Measurements from ENCODE around the gene ERC2. TPM values are rescaled to one million over a fixed set of nuclear protein-coding genes. Genes with fewer than 3 reads are reported as not detected.

ERC2 gene
- total RNA-seq, 1 donor from 2014 or later, result 1.5 TPM

DNA sequence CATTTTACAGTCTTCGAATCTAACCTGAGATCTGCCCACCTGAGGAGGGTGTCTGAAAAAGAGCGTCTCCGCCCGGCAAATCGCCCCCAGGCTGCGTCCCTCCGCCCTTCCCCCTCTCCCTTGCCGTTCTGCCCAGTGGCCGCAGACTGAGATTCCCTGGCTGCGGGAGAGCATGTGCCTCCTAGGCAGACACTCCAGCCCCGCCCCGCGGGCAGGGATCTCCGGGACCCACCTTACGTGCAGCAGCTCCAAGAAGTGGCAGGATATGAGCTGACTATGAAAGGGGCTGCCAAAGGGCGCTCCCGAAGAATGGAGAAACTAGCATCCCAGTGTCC lies 978.5 kb downstream of the ERC2 start:
- TF ChIP-seq, protein P1, sequence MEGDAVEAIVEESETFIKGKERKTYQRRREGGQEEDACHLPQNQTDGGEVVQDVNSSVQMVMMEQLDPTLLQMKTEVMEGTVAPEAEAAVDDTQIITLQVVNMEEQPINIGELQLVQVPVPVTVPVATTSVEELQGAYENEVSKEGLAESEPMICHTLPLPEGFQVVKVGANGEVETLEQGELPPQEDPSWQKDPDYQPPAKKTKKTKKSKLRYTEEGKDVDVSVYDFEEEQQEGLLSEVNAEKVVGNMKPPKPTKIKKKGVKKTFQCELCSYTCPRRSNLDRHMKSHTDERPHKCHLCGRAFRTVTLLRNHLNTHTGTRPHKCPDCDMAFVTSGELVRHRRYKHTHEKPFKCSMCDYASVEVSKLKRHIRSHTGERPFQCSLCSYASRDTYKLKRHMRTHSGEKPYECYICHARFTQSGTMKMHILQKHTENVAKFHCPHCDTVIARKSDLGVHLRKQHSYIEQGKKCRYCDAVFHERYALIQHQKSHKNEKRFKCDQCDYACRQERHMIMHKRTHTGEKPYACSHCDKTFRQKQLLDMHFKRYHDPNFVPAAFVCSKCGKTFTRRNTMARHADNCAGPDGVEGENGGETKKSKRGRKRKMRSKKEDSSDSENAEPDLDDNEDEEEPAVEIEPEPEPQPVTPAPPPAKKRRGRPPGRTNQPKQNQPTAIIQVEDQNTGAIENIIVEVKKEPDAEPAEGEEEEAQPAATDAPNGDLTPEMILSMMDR (IDR thresholded peaks at IDR 0.05), result no peak
- ATAC-seq (no peak), DNase-seq (no peak)
- Histone ChIP-seq H3K27me3 (ENCODE audit: low read depth) (peaks cover 40% of the 10 kb centered on the region), H3K4me1 (peaks cover 23% of the 10 kb centered on the region), H3K27ac (peak overlapping the region; percentile 34), H3K36me3 (no peaks in the 10 kb centered on the region), H3K9me3 (no peaks in the 10 kb centered on the region), H3K4me3 (peak overlapping the region; percentile 24)
- intact Hi-C loops (cut with DNase I), result no loop called here

DNA sequence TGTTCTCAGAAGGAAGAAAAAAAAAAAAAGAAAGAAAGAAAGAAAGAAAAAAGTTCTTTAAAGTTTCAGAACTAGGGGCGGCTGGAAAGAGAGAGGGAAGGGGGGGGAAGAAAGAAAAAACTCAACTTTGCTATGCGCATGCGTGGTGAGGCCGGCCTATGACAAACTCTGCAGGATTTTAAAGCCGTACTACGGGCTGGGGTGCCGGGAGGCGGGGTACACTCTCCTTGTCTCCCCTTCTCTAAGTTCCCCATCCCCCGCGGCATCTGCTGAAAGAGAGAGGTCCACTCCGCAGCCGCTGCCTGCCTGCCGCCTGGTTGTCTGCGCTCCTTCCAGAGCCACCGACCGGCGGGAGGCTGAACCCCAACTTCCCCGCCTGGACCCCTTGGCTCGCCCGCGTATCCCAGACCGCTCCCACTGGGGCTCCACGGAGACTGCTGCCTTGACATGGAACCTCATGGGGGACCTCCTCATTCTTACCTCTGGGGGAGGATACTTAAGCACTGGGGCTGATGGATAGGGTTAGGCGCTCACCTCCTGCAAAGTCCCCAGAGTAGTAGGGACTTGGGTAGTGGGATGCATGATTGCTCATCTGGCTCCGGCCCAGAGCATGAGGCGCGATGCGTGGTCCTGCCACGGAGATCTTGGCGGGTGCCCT lies 979.7 kb downstream of the ERC2 start:
- DNase-seq (peak; percentile 74), ATAC-seq (peak; percentile 40 to 48)
- TF ChIP-seq, protein P1 (IDR thresholded peaks at IDR 0.05), result no peak
- H3K4me3 ChIP-seq, result peak overlapping the region; percentile 68
- peak overlapping the region; percentile 78 for H3K27ac ChIP-seq
- no peaks in the 10 kb centered on the region for H3K36me3 ChIP-seq
- no peaks in the 10 kb centered on the region for H3K9me3 ChIP-seq
- intact Hi-C loops (cut with DNase I), result no loop called here
- H3K4me1 ChIP-seq, result peaks cover 24% of the 10 kb centered on the region
- H3K27me3 ChIP-seq (ENCODE audit: low read depth), result peaks cover 51% of the 10 kb centered on the region

DNA sequence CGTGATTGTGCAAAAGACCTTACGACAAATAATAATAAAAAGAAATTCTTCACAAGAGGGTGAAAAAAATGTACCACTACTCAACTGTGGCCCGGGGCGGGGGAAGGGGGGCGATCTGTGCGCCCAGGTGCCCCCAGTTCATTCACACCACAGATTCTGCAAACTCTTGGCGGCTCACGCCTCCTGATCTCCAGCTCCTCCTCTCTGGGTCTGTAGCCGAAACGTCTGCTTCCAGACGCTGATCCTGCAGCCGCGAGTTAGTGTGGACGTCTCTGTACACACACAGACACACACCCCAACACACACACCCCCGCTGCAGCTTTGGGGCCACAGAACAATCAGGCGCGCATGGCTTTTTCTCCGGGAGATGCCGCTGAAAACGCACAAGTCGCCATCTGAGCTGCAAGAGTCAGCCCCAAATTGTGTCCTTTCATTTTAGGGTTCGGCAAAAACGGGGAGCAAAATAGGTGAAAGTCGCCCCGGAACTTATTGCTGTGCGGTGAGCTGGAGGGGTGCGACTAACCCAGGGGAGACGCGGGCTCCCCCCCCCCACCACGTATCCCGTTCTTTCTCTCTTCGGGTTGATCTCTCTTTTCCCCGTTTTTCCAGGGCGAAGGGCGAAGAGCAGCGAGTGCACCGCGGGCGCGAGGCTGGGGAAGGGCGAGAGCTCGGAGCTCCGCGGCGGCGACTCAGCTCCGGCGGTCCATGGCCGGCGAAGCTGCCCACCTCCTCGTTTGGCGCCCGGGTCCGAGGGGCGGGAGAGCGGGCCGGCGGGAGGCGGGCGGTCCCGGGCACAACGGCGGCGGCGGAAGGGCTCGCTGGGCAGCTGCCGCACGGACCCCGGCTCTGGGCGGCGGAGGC lies 980.7 kb downstream of the ERC2 start:
- Histone ChIP-seq H3K4me3 (peak overlapping the region; percentile 68), H3K27me3 (ENCODE audit: low read depth) (peaks cover 59% of the 10 kb centered on the region), H3K36me3 (no peaks in the 10 kb centered on the region), H3K27ac (peak overlapping the region; percentile 78), H3K9me3 (no peaks in the 10 kb centered on the region), H3K4me1 (peaks cover 24% of the 10 kb centered on the region)
- DNase-seq, result peak; percentile 61
- TF ChIP-seq, protein P1 (IDR thresholded peaks at IDR 0.05), result no peak
- intact Hi-C loops (cut with DNase I), result no loop called here
- peak; percentile 5 to 16 for ATAC-seq

DNA sequence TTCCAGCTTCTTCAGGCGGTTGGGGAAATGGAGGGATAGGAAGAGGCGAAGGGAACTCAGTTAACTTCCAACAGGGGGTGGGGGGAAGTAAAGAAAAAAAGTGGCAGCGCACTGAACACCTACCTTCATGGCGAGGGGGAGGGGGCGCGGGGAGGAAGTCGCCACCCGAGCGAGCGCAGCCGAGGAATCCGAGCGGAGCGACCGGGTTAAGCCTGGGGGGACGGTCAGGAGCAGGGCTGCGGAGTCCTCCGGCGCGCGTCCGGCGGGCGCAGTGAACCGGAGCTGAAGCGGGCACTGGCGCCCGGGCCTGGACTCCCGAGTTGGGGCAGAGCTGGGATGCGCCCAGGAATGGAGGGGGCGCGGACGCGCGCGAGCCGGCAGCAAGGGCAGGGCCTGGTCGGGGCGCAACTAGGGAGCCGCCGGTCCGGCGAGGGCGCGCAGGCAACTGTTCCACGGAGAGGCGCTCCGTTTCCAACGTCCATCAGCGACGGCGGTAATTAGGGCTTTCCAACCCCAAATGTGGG lies 981.3 kb downstream of the ERC2 start, which contains the start of gene WNT5A:
Gene WNT5A, minus strand, starts transcription at position 450 of the 524 bp plus-strand sequence. Its CDS starts 321 bp downstream, at position 129.
- Histone ChIP-seq H3K27ac (peak within 1 kb of the TSS; percentile 78), H3K4me3 (peak within 1 kb of the TSS; percentile 68), H3K27me3 (ENCODE audit: low read depth) (peaks cover 66% of the 10 kb centered on the region), H3K4me1 (peaks cover 25% of the 10 kb centered on the region), H3K36me3 (no peaks in the 10 kb centered on the region), H3K9me3 (no peaks in the 10 kb centered on the region)
- TF ChIP-seq, protein P1 (IDR thresholded peaks at IDR 0.05), result no peak
- peak; percentile 67 for DNase-seq
- intact Hi-C loops (cut with DNase I), result no loop called here
- peak; percentile 31 to 39 for ATAC-seq

DNA sequence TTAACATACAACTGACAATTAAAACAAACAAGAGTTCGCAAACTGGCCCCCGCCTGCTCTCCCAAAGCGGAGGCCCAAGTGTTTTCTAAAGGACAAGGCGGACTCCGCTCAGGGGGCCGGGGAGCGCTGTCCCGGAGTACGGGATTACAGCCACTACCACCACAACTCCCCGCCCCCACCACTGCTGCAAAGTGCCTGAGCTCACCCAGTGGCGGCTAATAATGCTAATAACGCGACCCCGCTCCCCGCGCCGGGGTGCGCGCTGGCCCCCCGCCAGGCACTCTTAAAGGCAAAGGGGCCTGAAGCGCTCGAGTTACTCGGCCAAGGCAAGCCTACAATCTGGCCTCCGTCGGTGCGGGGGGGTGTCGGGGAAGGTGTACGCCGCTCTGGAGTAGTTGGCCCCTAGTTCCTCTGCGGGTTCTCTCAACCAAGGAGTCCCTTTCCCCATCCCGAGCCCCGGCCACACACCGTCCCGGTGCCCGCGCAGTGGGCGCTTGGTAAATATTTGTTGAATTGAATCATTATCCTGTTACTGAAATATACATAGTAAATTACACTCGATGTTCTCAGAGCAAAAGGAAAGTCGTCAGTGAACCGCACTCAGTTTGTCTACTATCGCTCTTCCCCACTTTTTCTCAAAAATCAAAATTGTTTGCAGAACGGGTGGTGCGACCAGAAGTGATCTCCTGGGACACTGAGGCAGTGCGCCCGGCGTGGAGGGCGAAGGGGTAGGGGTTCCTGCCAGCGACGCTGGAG lies 982.0 kb downstream of the ERC2 start:
- H3K9me3 ChIP-seq, result no peaks in the 10 kb centered on the region
- DNase-seq (peak; percentile 81), ATAC-seq (peak; percentile 43 to 53)
- TF ChIP-seq, protein P1 (IDR thresholded peaks at IDR 0.05), result no peak
- peaks cover 71% of the 10 kb centered on the region for H3K27me3 ChIP-seq (ENCODE audit: low read depth)
- H3K4me1 ChIP-seq, result peaks cover 31% of the 10 kb centered on the region
- peak overlapping the region; percentile 68 for H3K4me3 ChIP-seq
- H3K27ac ChIP-seq, result peak overlapping the region; percentile 78
- H3K36me3 ChIP-seq, result no peaks in the 10 kb centered on the region
- intact Hi-C loops (cut with DNase I), result no loop called here

Data from lower lobe of right lung (tissue), 2 donors.